GM23338 (cell line): Measurements from ENCODE around the gene MAP7D1. TPM values are rescaled to one million over a fixed set of nuclear protein-coding genes. Genes with fewer than 3 reads are reported as not detected.

ENCODE experiments used
- ATAC-seq: fragments of 200-7000 bp; cut with Tn5 transposase; 3 replicates; pipeline ENCODE4 v1.9.1; 2020
- DNase-seq: peaks from one replicate; pipeline ENCODE4 v3.0.0-alpha.2; 2015; ENCODE audit warnings: low spot score
- H2AFZ ChIP-seq: fragments of 200-600 bp; sonication (generic); 2 replicates; pipeline ENCODE4 v1.8.0; 2016; ENCODE audit warnings: antibody characterized with exemption, mild to moderate bottlenecking, moderate library complexity
- H3F3A ChIP-seq: fragments of 200-600 bp; sonication (generic); replicated peaks from 2 replicates; pipeline ENCODE4 v1.8.0; 2017; ENCODE audit warnings: antibody characterized with exemption, mixed run types, low read depth
- H3K27ac ChIP-seq: fragments of 200-600 bp; sonication (generic); 2 replicates; pipeline ENCODE4 v1.6.1; 2016; ENCODE audit warnings: low read depth
- H3K27me3 ChIP-seq: fragments of 200-600 bp; sonication (generic); 2 replicates; pipeline ENCODE4 v1.8.0; 2016; ENCODE audit warnings: mild to moderate bottlenecking, mixed run types, moderate library complexity; ENCODE audit not compliant: insufficient read depth
- H3K36me3 ChIP-seq: fragments of 200-600 bp; sonication (generic); 2 replicates; pipeline ENCODE4 v1.8.0; 2016; ENCODE audit warnings: mild to moderate bottlenecking; ENCODE audit not compliant: insufficient read depth
- H3K4me1 ChIP-seq: fragments of 200-600 bp; sonication (generic); 2 replicates; pipeline ENCODE4 v1.8.0; 2016; ENCODE audit warnings: mild to moderate bottlenecking, moderate library complexity; ENCODE audit not compliant: insufficient read depth
- H3K4me2 ChIP-seq: fragments of 200-600 bp; sonication (generic); 2 replicates; pipeline ENCODE4 v1.7.1; 2017; ENCODE audit warnings: mixed run types
- H3K4me3 ChIP-seq: fragments of 200-600 bp; sonication (generic); 2 replicates; pipeline ENCODE4 v1.6.1; 2016; ENCODE audit warnings: mixed run types
- H3K79me2 ChIP-seq: fragments of 200-600 bp; sonication (generic); replicated peaks from 2 replicates; pipeline ENCODE4 v1.8.0; 2017; ENCODE audit warnings: mild to moderate bottlenecking; ENCODE audit not compliant: insufficient read depth
- H3K9me2 ChIP-seq: fragments of 200-600 bp; sonication (generic); 2 replicates; pipeline ENCODE4 v1.8.0; 2017; ENCODE audit not compliant: insufficient read depth
- H4K20me1 ChIP-seq: fragments of 200-600 bp; sonication (generic); replicated peaks from 2 replicates; pipeline ENCODE4 v1.8.0; 2017; ENCODE audit warnings: mild to moderate bottlenecking; ENCODE audit not compliant: insufficient read depth
- H3K27ac Mint-ChIP-seq: 2 replicates; pipeline ENCODE4 v1.8.0; 2020; ENCODE audit warnings: inconsistent platforms, mild to moderate bottlenecking, moderate library complexity, mixed read lengths
- H3K27me3 Mint-ChIP-seq: 3 replicates; pipeline ENCODE4 v1.8.0; 2022; ENCODE audit warnings: low read depth, mild to moderate bottlenecking, moderate library complexity, mixed read lengths, inconsistent platforms; ENCODE audit not compliant: insufficient read depth, poor library complexity
- H3K36me3 Mint-ChIP-seq: 3 replicates; pipeline ENCODE4 v1.8.0; 2021; ENCODE audit warnings: low read depth, mild to moderate bottlenecking, inconsistent platforms, moderate library complexity, mixed read lengths
- H3K4me1 Mint-ChIP-seq: 3 replicates; pipeline ENCODE4 v1.8.0; 2020; ENCODE audit warnings: mild to moderate bottlenecking, inconsistent platforms, mixed read lengths
- H3K4me3 Mint-ChIP-seq: 3 replicates; pipeline ENCODE4 v1.8.0; 2021; ENCODE audit warnings: moderate library complexity, mild to moderate bottlenecking, inconsistent platforms, mixed read lengths
- H3K9me3 Mint-ChIP-seq: 3 replicates; pipeline ENCODE4 v1.8.0; 2020; ENCODE audit warnings: moderate library complexity, mild to moderate bottlenecking, inconsistent platforms, mixed read lengths
- CREB1 ChIP-seq: fragments of 250-450 bp; sonication (Bioruptor Pico); IDR thresholded peaks from 2 replicates; pipeline ENCODE4 v1.5.0; 2020; ENCODE audit warnings: low read depth, mild to moderate bottlenecking, moderate library complexity
- EZH2 ChIP-seq: fragments of 200-600 bp; sonication (generic); IDR thresholded peaks from one replicate; pipeline ENCODE4 v1.8.0; 2017; ENCODE audit warnings: antibody characterized with exemption, mild to moderate bottlenecking, low read depth; ENCODE audit not compliant: unreplicated experiment
- EZH2phosphoT487 ChIP-seq: fragments of 200-600 bp; sonication (generic); IDR thresholded peaks from one replicate; pipeline ENCODE4 v1.8.1; 2018; ENCODE audit warnings: antibody characterized with exemption; ENCODE audit not compliant: unreplicated experiment
- JUNB ChIP-seq: IDR thresholded peaks from one replicate; pipeline ENCODE4 v1.6.1; 2016; ENCODE audit warnings: antibody characterized with exemption; ENCODE audit not compliant: unreplicated experiment
- NANOG ChIP-seq: IDR thresholded peaks from 2 replicates; pipeline ENCODE4 v1.6.1; 2016; ENCODE audit warnings: antibody characterized with exemption, borderline replicate concordance
- REST ChIP-seq: IDR thresholded peaks from one replicate; pipeline ENCODE4 v1.6.1; 2018; ENCODE audit warnings: antibody characterized with exemption; ENCODE audit not compliant: unreplicated experiment
- STAT1 ChIP-seq: IDR thresholded peaks from one replicate; pipeline ENCODE4 v1.6.1; 2016; ENCODE audit warnings: antibody characterized with exemption; ENCODE audit not compliant: unreplicated experiment
- ZNF114 ChIP-seq: fragments of 250-450 bp; sonication (Bioruptor Pico); IDR thresholded peaks from 2 replicates; pipeline ENCODE4 v1.5.0; 2020; ENCODE audit warnings: mild to moderate bottlenecking, moderate library complexity
- ZNF331 ChIP-seq: fragments of 250-450 bp; sonication (Bioruptor Pico); IDR thresholded peaks from 2 replicates; pipeline ENCODE4 v1.5.0; 2020; ENCODE audit warnings: low read depth, mild to moderate bottlenecking, moderate library complexity
- ZNF462 ChIP-seq: fragments of 250-450 bp; sonication (Bioruptor Pico); IDR thresholded peaks from 2 replicates; pipeline ENCODE4 v1.5.0; 2020; ENCODE audit warnings: mild to moderate bottlenecking, moderate library complexity
- polyA plus RNA-seq: library from polyadenylated mRNA; unstranded; fragments of >200 nt; fragmentation: Nextera tagmentation; extraction: Ambion mirVana; gene quantifications from 2 replicates; pipeline ENCODE4 v1.2.1, GENCODE V29; 2016
- total RNA-seq: library from RNA; depleted of rRNA; stranded (reverse); fragments of >200 nt; shearing (Covaris generic); gene quantifications from 2 replicates; pipeline ENCODE4 v1.2.3, GENCODE V29; 2014
- TF ChIP-seq, protein P1 (sequence below): IDR thresholded peaks from 2 replicates; pipeline ENCODE4 v1.6.1; 2016; ENCODE audit warnings: antibody characterized with exemption
- TF ChIP-seq, protein P2 (sequence below), 2 experiments: fragments of 200-600 bp in 1 of 2; sonication (generic) in 1 of 2; conservative IDR thresholded peaks; 2 replicates each; pipeline versions ENCODE4 v1.5.1 to v1.6.1; 2016 to 2017; ENCODE audit warnings: antibody characterized with exemption in 2 of 2, low read depth in 2 of 2, mild to moderate bottlenecking in 2 of 2, moderate library complexity in 1 of 2

Gene MAP7D1
- total and polyA plus RNA-seq, 2 experiments from 2014 or later, result 13.8 to 59.8 TPM

DNA sequence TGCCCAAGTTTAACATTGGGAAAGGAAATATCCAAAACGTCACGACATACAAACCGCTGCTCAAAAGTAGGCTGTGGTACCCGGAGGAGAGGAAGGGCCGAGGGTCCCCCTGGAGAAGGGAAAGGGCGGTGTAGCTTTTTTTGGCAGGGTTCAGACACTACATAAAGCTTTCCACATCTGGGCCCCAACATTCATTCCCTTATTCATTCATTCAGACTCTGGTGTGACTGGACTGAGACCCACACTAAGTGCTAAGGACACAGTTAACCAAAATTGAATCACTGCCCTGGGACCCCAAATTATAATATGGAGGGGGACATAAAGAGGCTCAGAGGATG is 20.7 kb upstream of the MAP7D1 start:
- Mint-ChIP-seq H3K4me3 (no peak overlapping the region), H3K4me1 (peaks cover 13% of the 10 kb centered on the region; the same call in 2 of the 3 replicates), H3K36me3 (peaks cover 3% of the 10 kb centered on the region; the same call in 1 of the 3 replicates), H3K9me3 (no peaks in the 10 kb centered on the region), H3K27ac (peak overlapping the region; percentile 63; the same call in 1 of the 2 replicates), H3K27me3 (peaks cover 7% of the 10 kb centered on the region)
- Histone ChIP-seq H3K27me3 (no peaks in the 10 kb centered on the region), H3F3A (peaks cover 6% of the 10 kb centered on the region; the same call in 1 of the 2 replicates), H3K9me2 (no peaks in the 10 kb centered on the region), H3K27ac (no peak overlapping the region), H3K4me1 (peaks cover 3% of the 10 kb centered on the region), H2AFZ (no peak overlapping the region), H4K20me1 (no peaks in the 10 kb centered on the region), H3K4me2 (no peak overlapping the region), H3K36me3 (no peaks in the 10 kb centered on the region), H3K79me2 (no peaks in the 10 kb centered on the region), H3K4me3 (no peak overlapping the region)
- TF ChIP-seq, protein P1, sequence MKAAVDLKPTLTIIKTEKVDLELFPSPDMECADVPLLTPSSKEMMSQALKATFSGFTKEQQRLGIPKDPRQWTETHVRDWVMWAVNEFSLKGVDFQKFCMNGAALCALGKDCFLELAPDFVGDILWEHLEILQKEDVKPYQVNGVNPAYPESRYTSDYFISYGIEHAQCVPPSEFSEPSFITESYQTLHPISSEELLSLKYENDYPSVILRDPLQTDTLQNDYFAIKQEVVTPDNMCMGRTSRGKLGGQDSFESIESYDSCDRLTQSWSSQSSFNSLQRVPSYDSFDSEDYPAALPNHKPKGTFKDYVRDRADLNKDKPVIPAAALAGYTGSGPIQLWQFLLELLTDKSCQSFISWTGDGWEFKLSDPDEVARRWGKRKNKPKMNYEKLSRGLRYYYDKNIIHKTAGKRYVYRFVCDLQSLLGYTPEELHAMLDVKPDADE, result no peak
- TF ChIP-seq JUNB (no peak), EZH2 (no peak), STAT1 (no peak), ZNF331 (no peak), EZH2phosphoT487 (no peak), ZNF462 (CRISPR knock-in tag) (no peak), NANOG (no peak), CREB1 (CRISPR knock-in tag) (no peak), REST (no peak), ZNF114 (CRISPR knock-in tag) (no peak)
- TF ChIP-seq, protein P2, sequence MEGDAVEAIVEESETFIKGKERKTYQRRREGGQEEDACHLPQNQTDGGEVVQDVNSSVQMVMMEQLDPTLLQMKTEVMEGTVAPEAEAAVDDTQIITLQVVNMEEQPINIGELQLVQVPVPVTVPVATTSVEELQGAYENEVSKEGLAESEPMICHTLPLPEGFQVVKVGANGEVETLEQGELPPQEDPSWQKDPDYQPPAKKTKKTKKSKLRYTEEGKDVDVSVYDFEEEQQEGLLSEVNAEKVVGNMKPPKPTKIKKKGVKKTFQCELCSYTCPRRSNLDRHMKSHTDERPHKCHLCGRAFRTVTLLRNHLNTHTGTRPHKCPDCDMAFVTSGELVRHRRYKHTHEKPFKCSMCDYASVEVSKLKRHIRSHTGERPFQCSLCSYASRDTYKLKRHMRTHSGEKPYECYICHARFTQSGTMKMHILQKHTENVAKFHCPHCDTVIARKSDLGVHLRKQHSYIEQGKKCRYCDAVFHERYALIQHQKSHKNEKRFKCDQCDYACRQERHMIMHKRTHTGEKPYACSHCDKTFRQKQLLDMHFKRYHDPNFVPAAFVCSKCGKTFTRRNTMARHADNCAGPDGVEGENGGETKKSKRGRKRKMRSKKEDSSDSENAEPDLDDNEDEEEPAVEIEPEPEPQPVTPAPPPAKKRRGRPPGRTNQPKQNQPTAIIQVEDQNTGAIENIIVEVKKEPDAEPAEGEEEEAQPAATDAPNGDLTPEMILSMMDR (conservative IDR thresholded peaks at IDR 0.05; ENCODE audit: low read depth in 2 of 2), result no peak
- no peak for ATAC-seq
- no peak for DNase-seq
